K562 (cell line): ENCODE results near the gene MEX3D. TPM values are rescaled to one million over a fixed set of nuclear protein-coding genes. Genes with fewer than 3 reads are reported as not detected.

Source experiments
- EP400 ChIP-seq: fragments of 450-650 bp; IDR thresholded peaks from 2 replicates; pipeline ENCODE4 v1.6.1; 2017; ENCODE audit warnings: antibody characterized with exemption, mild to moderate bottlenecking, moderate library complexity
- HNRNPUL1 ChIP-seq: fragments of 200-400 bp; formaldehyde crosslinking; IDR thresholded peaks from 2 replicates; pipeline ENCODE4 v1.6.1; 2017; ENCODE audit warnings: low read length
- MXI1 ChIP-seq: IDR thresholded peaks from 2 replicates; pipeline ENCODE4 v1.6.1; 2011; ENCODE audit warnings: low read depth, mild to moderate bottlenecking, improper control_type of control experiment, low read length
- NFYB ChIP-seq: IDR thresholded peaks from 2 replicates; pipeline ENCODE4 v1.6.1; 2011; ENCODE audit warnings: mild to moderate bottlenecking, moderate library complexity; ENCODE audit not compliant: insufficient read length; ENCODE audit errors: extremely low read depth
- NONO ChIP-seq, 2 experiments: fragments of 200-400 bp in 1 of 2; fragments of 450-650 bp in 1 of 2; formaldehyde crosslinking in 1 of 2; IDR thresholded peaks; 2 replicates each; pipeline ENCODE4 v1.6.1; 2017; ENCODE audit warnings: low read depth in 2 of 2, mild to moderate bottlenecking in 2 of 2, moderate library complexity in 2 of 2, low read length in 1 of 2
- PHF20 ChIP-seq: fragments of 450-650 bp; IDR thresholded peaks from 2 replicates; pipeline ENCODE4 v1.6.1; 2018; ENCODE audit not compliant: partially characterized antibody
- PYGO2 ChIP-seq: fragments of 450-650 bp; IDR thresholded peaks from 2 replicates; pipeline ENCODE4 v1.6.1; 2016; ENCODE audit warnings: mild to moderate bottlenecking, missing genetic modification characterization, moderate library complexity, missing compliant biosample characterization
- RAD51 ChIP-seq: fragments of 450-650 bp; IDR thresholded peaks from 2 replicates; pipeline ENCODE4 v1.7.1; 2016; ENCODE audit warnings: low read depth, mild to moderate bottlenecking, borderline replicate concordance
- SMARCB1 ChIP-seq: IDR thresholded peaks from 2 replicates; pipeline ENCODE4 v1.6.1; 2011; ENCODE audit warnings: improper control_type of control experiment, low read depth; ENCODE audit not compliant: insufficient read length
- UBTF ChIP-seq, 2 experiments: IDR thresholded peaks; 2 replicates each; pipeline ENCODE4 v1.6.1; 2012; ENCODE audit warnings: improper control_type of control experiment in 2 of 2, low read depth in 2 of 2, low read length in 2 of 2, borderline replicate concordance in 1 of 2
- polyA plus RNA-seq, 8 experiments: library from polyadenylated mRNA; depleted of rRNA in 4 of 8; stranded (reverse) in 5 of 8; unstranded in 3 of 8; fragments of >200 nt; fragmentation: Nextera tagmentation in 2 of 8; fragmentation: Illumina TruSeq in 1 of 8; extraction: Ambion mirVana in 2 of 8; extraction: Trizol in 1 of 8; gene quantifications; 2 replicates each; pipeline versions ENCODE4 v1.2.1 to v1.2.3, GENCODE V29; 2011 to 2014; ENCODE audit warnings: inconsistent platforms in 1 of 8, missing spikeins in 1 of 8
- total RNA-seq, 7 experiments: library from RNA; depleted of rRNA in 6 of 7; stranded (reverse); fragments of >200 nt in 6 of 7; fragmentation: Illumina TruSeq in 2 of 7; extraction: Trizol in 2 of 7; gene quantifications; 2 replicates each; pipeline versions ENCODE4 v1.2.1 to v1.2.3, GENCODE V29; 2011 to 2021; ENCODE audit warnings: low replicate concordance in 1 of 7
- TF ChIP-seq, protein P1 (sequence below): fragments of 250-450 bp; sonication (Bioruptor Pico); IDR thresholded peaks from 2 replicates; pipeline ENCODE4 v1.4.0; 2020
- TF ChIP-seq, protein P2 (sequence below): fragments of 450-650 bp; formaldehyde crosslinking; IDR thresholded peaks from 2 replicates; pipeline ENCODE4 v1.4.0; 2022; ENCODE audit warnings: missing genetic modification characterization
- TF ChIP-seq, protein P3 (sequence below): fragments of 450-650 bp; IDR thresholded peaks from 2 replicates; pipeline ENCODE4 v1.7.1; 2018; ENCODE audit warnings: mild to moderate bottlenecking, low read depth; ENCODE audit not compliant: partially characterized antibody

MEX3D gene
- total and polyA plus RNA-seq, 9 of the 15 experiments (the other 6 are each of a cell fraction or from before 2014, with no cell fraction given) = 1.7 to 39.3 (median 5.7) TPM

GRCh38 chr19:1592024-1592754 lies 24.1 kb upstream of the MEX3D start (continued):
- TF ChIP-seq, protein P1, sequence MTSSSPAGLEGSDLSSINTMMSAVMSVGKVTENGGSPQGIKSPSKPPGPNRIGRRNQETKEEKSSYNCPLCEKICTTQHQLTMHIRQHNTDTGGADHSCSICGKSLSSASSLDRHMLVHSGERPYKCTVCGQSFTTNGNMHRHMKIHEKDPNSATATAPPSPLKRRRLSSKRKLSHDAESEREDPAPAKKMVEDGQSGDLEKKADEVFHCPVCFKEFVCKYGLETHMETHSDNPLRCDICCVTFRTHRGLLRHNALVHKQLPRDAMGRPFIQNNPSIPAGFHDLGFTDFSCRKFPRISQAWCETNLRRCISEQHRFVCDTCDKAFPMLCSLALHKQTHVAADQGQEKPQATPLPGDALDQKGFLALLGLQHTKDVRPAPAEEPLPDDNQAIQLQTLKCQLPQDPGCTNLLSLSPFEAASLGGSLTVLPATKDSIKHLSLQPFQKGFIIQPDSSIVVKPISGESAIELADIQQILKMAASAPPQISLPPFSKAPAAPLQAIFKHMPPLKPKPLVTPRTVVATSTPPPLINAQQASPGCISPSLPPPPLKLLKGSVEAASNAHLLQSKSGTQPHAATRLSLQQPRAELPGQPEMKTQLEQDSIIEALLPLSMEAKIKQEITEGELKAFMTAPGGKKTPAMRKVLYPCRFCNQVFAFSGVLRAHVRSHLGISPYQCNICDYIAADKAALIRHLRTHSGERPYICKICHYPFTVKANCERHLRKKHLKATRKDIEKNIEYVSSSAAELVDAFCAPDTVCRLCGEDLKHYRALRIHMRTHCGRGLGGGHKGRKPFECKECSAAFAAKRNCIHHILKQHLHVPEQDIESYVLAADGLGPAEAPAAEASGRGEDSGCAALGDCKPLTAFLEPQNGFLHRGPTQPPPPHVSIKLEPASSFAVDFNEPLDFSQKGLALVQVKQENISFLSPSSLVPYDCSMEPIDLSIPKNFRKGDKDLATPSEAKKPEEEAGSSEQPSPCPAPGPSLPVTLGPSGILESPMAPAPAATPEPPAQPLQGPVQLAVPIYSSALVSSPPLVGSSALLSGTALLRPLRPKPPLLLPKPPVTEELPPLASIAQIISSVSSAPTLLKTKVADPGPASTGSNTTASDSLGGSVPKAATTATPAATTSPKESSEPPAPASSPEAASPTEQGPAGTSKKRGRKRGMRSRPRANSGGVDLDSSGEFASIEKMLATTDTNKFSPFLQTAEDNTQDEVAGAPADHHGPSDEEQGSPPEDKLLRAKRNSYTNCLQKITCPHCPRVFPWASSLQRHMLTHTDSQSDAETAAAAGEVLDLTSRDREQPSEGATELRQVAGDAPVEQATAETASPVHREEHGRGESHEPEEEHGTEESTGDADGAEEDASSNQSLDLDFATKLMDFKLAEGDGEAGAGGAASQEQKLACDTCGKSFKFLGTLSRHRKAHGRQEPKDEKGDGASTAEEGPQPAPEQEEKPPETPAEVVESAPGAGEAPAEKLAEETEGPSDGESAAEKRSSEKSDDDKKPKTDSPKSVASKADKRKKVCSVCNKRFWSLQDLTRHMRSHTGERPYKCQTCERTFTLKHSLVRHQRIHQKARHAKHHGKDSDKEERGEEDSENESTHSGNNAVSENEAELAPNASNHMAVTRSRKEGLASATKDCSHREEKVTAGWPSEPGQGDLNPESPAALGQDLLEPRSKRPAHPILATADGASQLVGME (CRISPR knock-in tag) = no peak
- TF ChIP-seq MXI1 (no peak), NONO (IDR thresholded peaks at IDR 0.05; ENCODE audit: low read depth in 2 of 2, low read length in 1 of 2) (peak; percentile 28 to 85; a peak in 1 of 4 replicates), SMARCB1 (no peak), PHF20 (peak; percentile 48), PYGO2 (tag) (no peak), EP400 (peak; percentile 94), NFYB (no peak), HNRNPUL1 (no peak), UBTF (IDR thresholded peaks at IDR 0.05; ENCODE audit: borderline replicate concordance in 1 of 2, low read depth in 2 of 2, low read length in 2 of 2) (no peak), RAD51 (no peak)
- TF ChIP-seq, protein P2, sequence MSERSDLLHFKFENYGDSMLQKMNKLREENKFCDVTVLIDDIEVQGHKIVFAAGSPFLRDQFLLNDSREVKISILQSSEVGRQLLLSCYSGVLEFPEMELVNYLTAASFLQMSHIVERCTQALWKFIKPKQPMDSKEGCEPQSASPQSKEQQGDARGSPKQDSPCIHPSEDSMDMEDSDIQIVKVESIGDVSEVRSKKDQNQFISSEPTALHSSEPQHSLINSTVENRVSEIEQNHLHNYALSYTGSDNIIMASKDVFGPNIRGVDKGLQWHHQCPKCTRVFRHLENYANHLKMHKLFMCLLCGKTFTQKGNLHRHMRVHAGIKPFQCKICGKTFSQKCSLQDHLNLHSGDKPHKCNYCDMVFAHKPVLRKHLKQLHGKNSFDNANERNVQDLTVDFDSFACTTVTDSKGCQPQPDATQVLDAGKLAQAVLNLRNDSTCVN (CRISPR knock-in tag) = no peak
- TF ChIP-seq, protein P3, sequence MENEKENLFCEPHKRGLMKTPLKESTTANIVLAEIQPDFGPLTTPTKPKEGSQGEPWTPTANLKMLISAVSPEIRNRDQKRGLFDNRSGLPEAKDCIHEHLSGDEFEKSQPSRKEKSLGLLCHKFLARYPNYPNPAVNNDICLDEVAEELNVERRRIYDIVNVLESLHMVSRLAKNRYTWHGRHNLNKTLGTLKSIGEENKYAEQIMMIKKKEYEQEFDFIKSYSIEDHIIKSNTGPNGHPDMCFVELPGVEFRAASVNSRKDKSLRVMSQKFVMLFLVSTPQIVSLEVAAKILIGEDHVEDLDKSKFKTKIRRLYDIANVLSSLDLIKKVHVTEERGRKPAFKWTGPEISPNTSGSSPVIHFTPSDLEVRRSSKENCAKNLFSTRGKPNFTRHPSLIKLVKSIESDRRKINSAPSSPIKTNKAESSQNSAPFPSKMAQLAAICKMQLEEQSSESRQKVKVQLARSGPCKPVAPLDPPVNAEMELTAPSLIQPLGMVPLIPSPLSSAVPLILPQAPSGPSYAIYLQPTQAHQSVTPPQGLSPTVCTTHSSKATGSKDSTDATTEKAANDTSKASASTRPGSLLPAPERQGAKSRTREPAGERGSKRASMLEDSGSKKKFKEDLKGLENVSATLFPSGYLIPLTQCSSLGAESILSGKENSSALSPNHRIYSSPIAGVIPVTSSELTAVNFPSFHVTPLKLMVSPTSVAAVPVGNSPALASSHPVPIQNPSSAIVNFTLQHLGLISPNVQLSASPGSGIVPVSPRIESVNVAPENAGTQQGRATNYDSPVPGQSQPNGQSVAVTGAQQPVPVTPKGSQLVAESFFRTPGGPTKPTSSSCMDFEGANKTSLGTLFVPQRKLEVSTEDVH = no peak
